ENCODE measurements around the gene PLEKHN1.

- TF ChIP-seq CTCF (IDR thresholded peaks at IDR 0.05; ENCODE audit: low read length) (no peak), EZH2phosphoT487 (IDR thresholded peaks at IDR 0.05; ENCODE audit: low read length) (no peak), EZH2 (optimal IDR thresholded peaks at IDR 0.05; ENCODE audit: low read depth, low read length) (peak; percentile 51)
Observed at GRCh38 chr1:923131-923990, 42.9 kb upstream of the PLEKHN1 start, which contains the start of gene SAMD11.
